ENCODE measurements around the gene ACTR5. TPM values are rescaled to one million over a fixed set of nuclear protein-coding genes. Genes with fewer than 3 reads are reported as not detected.

ACTR5 gene
- total RNA-seq, 1 donor from 2014 or later, result 13.7 TPM

- ChIA-PET POLR2A (interaction anchor here (0.7 to 11.9 kb wide), 23 partner anchors 11 to 1626 kb away, joined by 3 to 244 read pairs (median 8); partner anchors contain the start of genes ACTR5, DHX35, FAM83D and MROH8), CTCF (interaction anchor here (0.7 to 6.8 kb wide), 15 partner anchors 14 to 157 kb away, joined by 3 to 82 read pairs (median 5); partner anchors contain the start of genes ACTR5 and DHX35)
- H3K27ac Mint-ChIP-seq, result peak within 1 kb of the TSS; percentile 91
- DNase-seq (peak; percentile 80), ATAC-seq (ENCODE audit: low read depth) (peak; percentile 77)
- intact Hi-C loops (cut with micrococcal nuclease), result loop anchor here (1.0 to 5.0 kb wide), 6 partner anchors 37 to 88 kb away; partner anchors contain the start of gene ACTR5
- peak within 1 kb of the TSS; percentile 93 for H3K4me3 Mint-ChIP-seq
- H3K9me3 Mint-ChIP-seq, result no peaks in the 10 kb centered on the region
- no peak for TF ChIP-seq CTCF (IDR thresholded peaks at IDR 0.05)
- no peaks in the 10 kb centered on the region for H3K27me3 Mint-ChIP-seq
- peaks cover 30% of the 10 kb centered on the region for H3K36me3 Mint-ChIP-seq (ENCODE audit: low read depth)
- peaks cover 51% of the 10 kb centered on the region for H3K4me1 Mint-ChIP-seq
Measured at GRCh38 chr20:38805502-38805957, 57.3 kb downstream of the ACTR5 start, which contains the start of gene PPP1R16B. Gene PPP1R16B, plus strand, starts transcription at chr20:38805697. Its CDS starts 30,229 bp downstream, at chr20:38835926.

GRCh38 chr20:38805958-38806854, 57.9 kb downstream of the ACTR5 start:
- peaks cover 37% of the 10 kb centered on the region for H3K36me3 Mint-ChIP-seq (ENCODE audit: low read depth)
- ATAC-seq (ENCODE audit: low read depth) (peak; percentile 19), DNase-seq (peak; percentile 64)
- CTCF ChIA-PET, result interaction anchor here (0.9 to 6.8 kb wide), 21 partner anchors 9 to 156 kb away, joined by 3 to 82 read pairs (median 5); partner anchors contain the start of genes ACTR5 and DHX35
- H3K4me1 Mint-ChIP-seq, result peaks cover 58% of the 10 kb centered on the region
- peak overlapping the region; percentile 91 for H3K27ac Mint-ChIP-seq
- H3K4me3 Mint-ChIP-seq, result peak overlapping the region; percentile 93
- intact Hi-C loops (cut with micrococcal nuclease), result loop anchor here (1.0 to 5.0 kb wide), 7 partner anchors 17 to 87 kb away; partner anchors contain the start of gene ACTR5
- TF ChIP-seq CTCF (IDR thresholded peaks at IDR 0.05), result no peak
- POLR2A ChIA-PET, result interaction anchor here (0.7 to 11.9 kb wide), 28 partner anchors 10 to 1627 kb away, joined by 3 to 244 read pairs (median 6); partner anchors contain the start of genes ACTR5, DHX35, FAM83D and MROH8
- H3K9me3 Mint-ChIP-seq, result no peaks in the 10 kb centered on the region
- H3K27me3 Mint-ChIP-seq, result no peaks in the 10 kb centered on the region

- peak overlapping the region; percentile 86 for H3K27ac Mint-ChIP-seq
Measured at GRCh38 chr20:38806855-38807655, 58.8 kb downstream of the ACTR5 start.

GRCh38 chr20:38809942-38810341, 61.7 kb downstream of the ACTR5 start:
- ATAC-seq (ENCODE audit: low read depth), result no peak
- Mint-ChIP-seq H3K9me3 (no peaks in the 10 kb centered on the region), H3K27ac (peak overlapping the region; percentile 86), H3K27me3 (no peaks in the 10 kb centered on the region), H3K4me3 (peak overlapping the region; percentile 73), H3K4me1 (peaks cover 81% of the 10 kb centered on the region), H3K36me3 (ENCODE audit: low read depth) (peaks cover 55% of the 10 kb centered on the region)
- ChIA-PET CTCF (interaction anchor here (0.9 to 6.8 kb wide), 2 partner anchors 58 to 83 kb away, joined by 3 to 82 read pairs; no protein-coding TSS in a partner anchor), POLR2A (interaction anchor here (0.6 to 11.9 kb wide), 10 partner anchors 11 to 152 kb away, joined by 3 to 244 read pairs (median 7); partner anchors contain the start of gene DHX35)
- no peak for TF ChIP-seq CTCF (IDR thresholded peaks at IDR 0.05)
- intact Hi-C loops (cut with micrococcal nuclease), result loop anchor here (5.0 kb wide), 1 partner anchor 78 kb away; no protein-coding TSS in a partner anchor
- DNase-seq, result no peak

More at GRCh38 chr20:38806855-38807655, 58.8 kb downstream of the ACTR5 start:
- ATAC-seq (ENCODE audit: low read depth) (peak; percentile 10), DNase-seq (peak; percentile 34)
- peaks cover 44% of the 10 kb centered on the region for H3K36me3 Mint-ChIP-seq (ENCODE audit: low read depth)
- no peaks in the 10 kb centered on the region for H3K27me3 Mint-ChIP-seq
- TF ChIP-seq CTCF (IDR thresholded peaks at IDR 0.05), result no peak
- peaks cover 66% of the 10 kb centered on the region for H3K4me1 Mint-ChIP-seq
- intact Hi-C loops (cut with micrococcal nuclease), result loop anchor here (1.0 to 5.0 kb wide), 3 partner anchors 16 to 155 kb away; partner anchors contain the start of gene DHX35
- H3K4me3 Mint-ChIP-seq, result peak overlapping the region; percentile 86
- ChIA-PET CTCF (interaction anchor here (0.6 to 6.8 kb wide), 17 partner anchors 8 to 86 kb away, joined by 3 to 82 read pairs (median 5); partner anchors contain the start of gene ACTR5), POLR2A (interaction anchor here (0.9 to 11.9 kb wide), 16 partner anchors 9 to 155 kb away, joined by 3 to 244 read pairs (median 12); partner anchors contain the start of gene DHX35)
- no peaks in the 10 kb centered on the region for H3K9me3 Mint-ChIP-seq

All from activated B cell treated with CpG ODN at 0.5 μM for 24 hours (primary cell).